HG03460 (cell line): ENCODE data around the gene TAS2R3.
"Not testable (repeated sequence)": the region's sequence is repeated elsewhere in the genome, so short reads cannot be mapped to it uniquely, and the experiment has no call there.

Experiments
- ATAC-seq: cut with Tn5 transposase; IDR thresholded peaks from one replicate; pipeline ENCODE4 v1.9.1; 2021; ENCODE audit not compliant: unreplicated experiment

Gene TAS2R3, protein sequence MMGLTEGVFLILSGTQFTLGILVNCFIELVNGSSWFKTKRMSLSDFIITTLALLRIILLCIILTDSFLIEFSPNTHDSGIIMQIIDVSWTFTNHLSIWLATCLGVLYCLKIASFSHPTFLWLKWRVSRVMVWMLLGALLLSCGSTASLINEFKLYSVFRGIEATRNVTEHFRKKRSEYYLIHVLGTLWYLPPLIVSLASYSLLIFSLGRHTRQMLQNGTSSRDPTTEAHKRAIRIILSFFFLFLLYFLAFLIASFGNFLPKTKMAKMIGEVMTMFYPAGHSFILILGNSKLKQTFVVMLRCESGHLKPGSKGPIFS

DNA sequence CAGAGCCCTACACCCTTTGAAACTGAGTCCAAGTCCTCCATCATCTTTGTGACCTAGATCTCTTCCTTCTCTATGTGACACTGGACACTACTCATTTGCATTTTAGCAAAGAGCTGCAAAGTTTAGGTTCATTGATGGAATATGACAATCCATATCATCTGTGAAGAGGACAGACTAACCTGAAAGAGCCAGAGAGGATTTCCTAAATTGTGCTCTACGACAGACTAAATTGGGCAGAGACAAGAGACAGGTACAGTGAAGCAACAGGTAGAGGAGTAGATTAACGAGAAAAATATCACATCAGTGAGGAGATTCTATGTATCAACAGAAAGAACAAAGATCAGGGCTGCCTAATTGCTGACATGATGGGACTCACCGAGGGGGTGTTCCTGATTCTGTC, at the start of gene TAS2R3:
Gene TAS2R3, plus strand, starts transcription at position 301 of the 400 bp plus-strand sequence. Its CDS starts 62 bp downstream, at position 363.
- no peak for ATAC-seq

DNA sequence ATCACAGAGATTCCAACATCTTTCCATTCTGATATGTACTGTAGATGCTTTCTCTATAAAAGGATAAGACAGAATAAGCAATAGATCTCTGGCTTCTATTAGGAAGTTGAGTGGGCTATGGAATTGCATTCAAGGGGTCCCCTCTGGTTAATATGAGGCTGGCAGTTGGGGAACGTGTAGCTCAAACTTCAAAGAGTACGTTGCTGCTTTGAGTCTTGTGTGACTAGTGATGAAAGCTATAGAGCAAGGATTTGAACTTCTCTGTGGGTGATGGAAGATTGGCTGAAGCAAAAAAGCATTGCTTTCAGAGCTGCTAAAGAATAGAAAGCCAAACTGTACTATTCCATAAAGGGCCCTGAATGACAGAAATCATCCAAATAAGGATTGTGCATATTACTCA, 49.3 kb upstream of the TAS2R3 start:
- no peak for ATAC-seq

GRCh38 chr7:141715018-141715417, 48.9 kb upstream of the TAS2R3 start:
- ATAC-seq: no peak

DNA sequence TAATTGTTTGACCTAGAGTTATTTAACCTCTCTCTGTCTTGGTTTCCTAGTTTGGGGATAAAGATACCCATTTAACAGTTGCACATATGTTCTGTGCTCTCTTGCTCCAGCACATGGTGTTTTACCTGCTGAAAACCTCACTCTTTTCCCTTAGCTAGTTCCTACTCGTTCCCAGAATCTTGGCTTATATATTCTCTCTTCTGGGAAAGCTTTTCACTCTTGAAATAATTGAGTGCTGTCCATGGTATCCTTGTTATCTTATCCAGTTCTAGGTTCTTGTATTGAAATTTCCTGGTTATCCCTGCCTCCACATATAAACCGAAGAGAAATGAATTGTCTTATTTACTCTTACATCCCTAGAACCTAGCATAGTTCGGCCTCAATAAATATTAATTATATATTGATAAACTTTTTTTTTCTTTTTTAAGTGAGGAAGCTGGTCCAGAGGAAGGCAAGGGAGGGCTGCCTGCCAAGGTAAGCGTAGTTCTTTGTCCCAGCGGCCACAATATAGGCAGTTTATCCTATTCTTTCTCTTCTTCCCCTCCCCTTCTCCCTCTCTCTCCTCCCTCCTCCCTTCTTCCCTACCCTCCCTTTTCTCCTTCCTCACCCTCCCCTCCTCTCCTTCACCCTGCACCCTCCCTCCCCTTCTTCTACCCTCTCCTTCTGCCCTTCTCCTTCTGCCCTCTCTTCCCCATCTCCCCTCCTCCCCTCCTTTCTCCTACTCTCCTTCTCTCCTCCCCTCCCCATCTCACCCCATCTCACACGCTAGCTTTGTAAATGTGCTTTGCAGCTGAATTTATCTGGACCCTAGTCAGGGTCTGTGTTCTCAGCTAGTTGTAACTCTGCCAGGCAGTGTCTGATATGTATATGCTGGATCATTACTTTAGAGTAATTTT, 47.9 kb upstream of the TAS2R3 start:
- ATAC-seq: no peak

GRCh38 chr7:141717450-141717849, 46.4 kb upstream of the TAS2R3 start:
- no peak for ATAC-seq

GRCh38 chr7:141722529-141722928, 41.4 kb upstream of the TAS2R3 start:
- no peak for ATAC-seq

DNA sequence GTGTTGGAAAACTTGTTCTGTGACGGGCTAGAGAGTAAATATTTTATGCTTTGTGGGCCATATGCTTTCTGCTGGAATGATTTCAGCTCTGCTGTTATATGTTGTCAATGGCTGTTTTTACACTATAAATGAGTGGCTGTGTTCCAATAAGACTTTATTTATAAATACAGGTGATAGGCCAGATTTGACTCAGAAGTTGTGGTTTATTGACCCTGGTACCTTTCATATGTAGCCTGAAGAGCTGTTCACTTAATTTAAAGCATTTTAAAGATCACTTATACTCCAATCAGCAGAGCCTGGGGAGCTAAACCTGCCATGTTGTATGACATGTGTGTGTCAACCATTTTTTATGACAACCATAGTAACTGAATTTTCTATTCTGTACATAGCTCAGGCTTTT, 34.9 kb upstream of the TAS2R3 start:
- ATAC-seq: no peak

DNA sequence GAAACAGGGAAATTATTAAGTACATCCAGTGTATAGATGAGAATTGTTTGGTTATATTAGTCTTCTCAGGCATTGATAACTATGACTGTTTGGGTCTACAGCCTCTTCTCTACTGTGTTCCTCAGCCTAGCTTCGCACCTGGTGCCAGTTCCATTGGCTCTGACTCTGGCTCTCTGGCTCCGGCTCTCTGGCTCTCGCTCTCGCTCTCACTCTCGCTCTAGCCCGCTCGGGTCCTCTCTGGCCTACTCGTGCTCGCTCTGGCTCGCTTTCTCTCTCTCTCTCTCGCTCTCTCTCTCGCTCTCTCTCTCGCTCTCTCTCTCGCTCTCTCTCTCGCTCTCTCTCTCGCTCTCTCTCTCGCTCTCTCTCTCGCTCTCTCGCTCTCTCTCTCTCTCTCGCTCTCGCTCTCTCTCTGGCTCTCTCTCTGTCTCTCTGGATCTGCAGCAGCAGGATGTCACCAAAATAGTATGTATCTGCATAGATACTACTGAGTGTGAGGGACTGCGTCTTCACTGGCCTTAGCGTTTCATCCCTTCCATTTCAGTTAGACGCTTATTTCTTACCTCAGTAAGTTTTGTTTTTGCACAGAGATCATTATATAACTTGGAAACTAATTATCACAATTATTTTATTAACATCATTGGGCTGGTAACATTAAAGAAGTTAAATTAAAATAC, 32.3 kb upstream of the TAS2R3 start:
- ATAC-seq: no peak

DNA sequence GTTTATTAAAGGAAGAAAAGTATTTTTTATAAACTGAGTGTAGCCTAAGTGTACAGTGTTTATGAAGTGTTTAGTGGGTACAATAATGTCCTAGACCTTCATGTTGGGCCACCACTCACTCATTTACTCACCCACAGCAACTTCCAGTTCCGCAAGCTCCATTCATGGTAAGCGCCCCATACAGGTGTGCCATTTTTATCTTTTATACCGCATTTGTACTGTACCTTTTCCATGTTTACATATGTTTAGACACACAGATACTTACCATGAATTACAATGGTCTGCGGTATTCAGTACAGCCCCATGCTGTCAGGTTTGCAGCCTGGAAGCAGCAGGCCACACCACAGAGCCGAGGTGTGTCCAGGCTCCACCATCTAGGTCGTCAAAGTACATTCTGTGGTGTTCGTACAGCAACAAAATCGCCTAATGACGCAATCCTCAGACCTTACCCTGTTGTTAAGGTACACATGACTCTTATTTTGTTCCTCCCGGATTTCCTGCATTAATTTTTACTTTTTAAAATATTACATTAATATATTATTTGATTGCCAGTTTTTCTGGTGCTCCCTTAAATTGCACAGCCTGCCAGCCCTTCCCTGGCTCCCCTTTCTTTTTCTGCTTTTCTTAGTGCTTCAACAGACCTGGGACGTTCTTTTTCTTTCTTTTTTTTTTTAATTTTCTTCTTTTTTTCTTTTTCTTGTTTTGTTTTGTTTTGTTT, 26.6 kb upstream of the TAS2R3 start:
- no peak for ATAC-seq

DNA sequence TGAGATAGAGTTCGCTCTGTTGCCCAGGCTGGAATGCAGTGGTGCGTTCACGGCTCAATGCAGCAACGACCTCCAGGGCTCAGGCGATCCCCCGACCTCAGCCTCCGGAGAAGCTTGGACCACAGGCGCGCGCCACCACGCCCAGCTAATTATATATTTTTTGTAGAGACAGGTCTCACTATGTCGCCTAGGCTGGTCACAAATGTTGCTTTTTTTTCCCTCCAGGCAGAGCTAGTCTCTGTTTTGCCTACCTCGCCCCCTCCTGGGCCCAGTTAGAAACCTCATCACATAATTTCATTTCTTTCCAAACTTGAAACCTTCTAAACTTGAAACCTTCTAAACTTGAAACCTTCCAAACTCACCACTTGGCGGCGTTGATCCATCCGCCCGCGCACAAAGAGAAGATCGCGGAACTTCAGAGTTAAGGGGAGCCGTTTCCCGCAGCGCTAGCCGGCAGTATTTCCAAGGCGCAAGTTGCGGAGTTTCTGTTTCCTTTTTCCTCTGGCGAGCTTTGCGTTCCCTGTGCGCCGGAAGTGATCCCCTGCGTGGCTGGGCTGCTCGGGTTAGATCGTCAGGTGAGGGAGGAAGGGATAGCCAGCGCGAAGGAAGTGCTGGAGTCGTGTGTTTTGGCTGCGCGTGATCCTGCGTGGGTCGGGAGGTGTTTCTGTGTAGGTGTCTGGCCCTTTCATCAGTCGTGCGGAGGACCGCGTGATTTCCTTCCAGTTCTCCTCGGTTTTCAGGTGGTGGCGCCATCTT, 25.9 kb upstream of the TAS2R3 start, which contains the start of gene SSBP1:
Gene SSBP1, plus strand, starts transcription at position 523 of the 756 bp plus-strand sequence. CDS start 809 bp downstream, outside the sequence.
- ATAC-seq: peak; percentile 91

- no peak for ATAC-seq
Measured at GRCh38 chr7:141738592-141739013, 25.3 kb upstream of the TAS2R3 start.

DNA sequence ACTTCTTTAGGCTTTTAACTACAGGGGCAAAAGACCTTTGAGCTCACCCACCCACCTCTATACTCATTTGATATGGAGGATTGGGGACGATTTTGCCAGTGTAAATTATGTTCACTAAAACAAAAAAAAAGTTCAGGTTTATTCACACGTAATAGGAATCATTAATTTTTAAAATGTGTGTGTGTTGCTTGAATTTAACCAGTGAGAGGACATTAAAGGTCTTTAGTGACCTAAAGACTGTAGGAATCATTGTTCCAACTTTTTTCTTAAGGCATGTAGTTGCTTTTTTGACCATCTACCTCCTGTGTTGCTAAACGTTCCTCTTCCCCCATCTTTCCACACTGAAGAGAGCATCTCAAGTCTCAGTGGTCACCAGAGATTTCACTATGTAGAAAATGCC, 24.6 kb upstream of the TAS2R3 start:
- no peak for ATAC-seq

DNA sequence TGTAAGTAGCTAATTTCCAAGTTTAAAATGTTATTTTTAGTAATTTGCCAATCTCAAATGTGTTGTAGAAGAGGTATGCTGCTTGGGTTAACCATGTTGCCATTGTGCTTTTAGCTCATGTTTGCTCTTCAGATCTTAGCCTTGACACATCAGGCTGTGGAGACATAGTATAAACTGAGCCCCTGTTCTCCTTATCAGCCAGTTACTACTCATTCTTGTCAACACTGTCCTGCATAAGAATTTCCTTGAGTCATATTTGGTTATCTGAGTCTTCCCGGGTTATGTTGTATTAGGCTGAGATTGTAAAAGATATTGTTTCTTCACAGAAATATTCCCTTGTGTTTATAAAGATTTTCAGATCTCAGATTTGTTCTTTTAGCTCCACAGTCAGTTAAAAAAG, 21.7 kb upstream of the TAS2R3 start:
- ATAC-seq: no peak

DNA sequence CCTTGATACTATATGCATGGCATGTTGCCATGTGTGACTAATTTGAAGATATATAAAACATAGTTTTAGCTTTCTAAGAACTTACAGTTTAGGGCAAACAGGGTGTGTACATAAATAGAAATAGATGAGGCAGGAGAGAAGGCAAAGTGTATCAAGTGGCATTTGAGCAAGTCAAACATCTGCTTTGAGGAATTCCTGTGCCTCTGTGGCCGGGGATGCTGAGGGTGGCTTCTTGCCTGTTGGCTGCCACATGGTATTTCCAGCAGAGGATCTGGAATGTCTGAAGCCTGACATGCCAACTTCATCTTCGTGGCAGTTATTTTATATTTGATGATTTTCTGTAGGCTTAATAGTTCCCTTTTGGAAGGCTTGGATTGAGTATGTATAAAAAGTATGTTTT, 19.8 kb upstream of the TAS2R3 start:
- no peak for ATAC-seq

DNA sequence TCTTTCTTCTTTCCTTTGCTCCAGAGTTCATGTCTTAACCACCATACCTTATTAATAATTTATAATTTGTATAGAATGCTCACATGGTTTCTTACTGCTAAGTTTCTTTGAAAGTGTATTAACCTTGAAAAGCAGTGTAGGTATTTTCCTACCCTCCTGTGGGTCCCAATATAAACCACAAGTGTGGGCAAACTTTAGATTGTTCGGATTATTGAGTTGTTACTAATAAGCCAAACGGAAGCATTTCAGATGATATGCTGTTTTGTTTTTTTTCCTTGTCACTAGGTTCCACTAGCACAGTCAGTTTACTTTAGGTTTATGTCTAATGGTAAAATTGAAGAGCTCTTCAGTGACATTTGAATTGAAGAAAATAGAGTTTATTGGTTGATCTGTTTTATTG, 15.5 kb upstream of the TAS2R3 start:
- no peak for ATAC-seq

- ATAC-seq: not testable (repeated sequence)
Measured at GRCh38 chr7:141751904-141752303, 12.0 kb upstream of the TAS2R3 start.

- ATAC-seq: no peak
Measured at GRCh38 chr7:141752634-141753033, 11.3 kb upstream of the TAS2R3 start.

GRCh38 chr7:141754939-141755338, 9.0 kb upstream of the TAS2R3 start:
- no peak for ATAC-seq

- ATAC-seq: not testable (repeated sequence)
Measured at GRCh38 chr7:141770083-141770583, 6.2 kb downstream of the TAS2R3 start.

- no peak for ATAC-seq
Measured at GRCh38 chr7:141776374-141776773, 12.5 kb downstream of the TAS2R3 start, which contains the start of gene TAS2R4. Gene TAS2R4 (plus strand): TSS chr7:141776674. CDS start chr7:141778489, 1,815 bp downstream.
